Measurements from ENCODE around the gene MAF.

- TF ChIP-seq ZNF124 (CRISPR knock-in tag; IDR thresholded peaks at IDR 0.05) (no peak), IRF9 (tag; IDR thresholded peaks at IDR 0.05) (no peak), MYC (IDR thresholded peaks at IDR 0.05; ENCODE audit: low read depth, low read length) (no peak), MYC (CRISPR knock-in tag; IDR thresholded peaks at IDR 0.05; ENCODE audit: borderline replicate concordance, low read depth) (no peak), MTA1 (IDR thresholded peaks at IDR 0.05; ENCODE audit: borderline replicate concordance) (no peak), CTCF (IDR thresholded peaks at IDR 0.05 in 2 of 3, conservative IDR thresholded peaks at IDR 0.05 in 1 of 3; ENCODE audit: insufficient read depth in 2 of 3, low read depth in 1 of 3, low read length in 3 of 3) (no peak)
These were observed 12.6 kb downstream of the MAF start for GRCh38 chr16:79587897-79588296.
